Measurements from ENCODE around the gene FNDC3B.

DNA sequence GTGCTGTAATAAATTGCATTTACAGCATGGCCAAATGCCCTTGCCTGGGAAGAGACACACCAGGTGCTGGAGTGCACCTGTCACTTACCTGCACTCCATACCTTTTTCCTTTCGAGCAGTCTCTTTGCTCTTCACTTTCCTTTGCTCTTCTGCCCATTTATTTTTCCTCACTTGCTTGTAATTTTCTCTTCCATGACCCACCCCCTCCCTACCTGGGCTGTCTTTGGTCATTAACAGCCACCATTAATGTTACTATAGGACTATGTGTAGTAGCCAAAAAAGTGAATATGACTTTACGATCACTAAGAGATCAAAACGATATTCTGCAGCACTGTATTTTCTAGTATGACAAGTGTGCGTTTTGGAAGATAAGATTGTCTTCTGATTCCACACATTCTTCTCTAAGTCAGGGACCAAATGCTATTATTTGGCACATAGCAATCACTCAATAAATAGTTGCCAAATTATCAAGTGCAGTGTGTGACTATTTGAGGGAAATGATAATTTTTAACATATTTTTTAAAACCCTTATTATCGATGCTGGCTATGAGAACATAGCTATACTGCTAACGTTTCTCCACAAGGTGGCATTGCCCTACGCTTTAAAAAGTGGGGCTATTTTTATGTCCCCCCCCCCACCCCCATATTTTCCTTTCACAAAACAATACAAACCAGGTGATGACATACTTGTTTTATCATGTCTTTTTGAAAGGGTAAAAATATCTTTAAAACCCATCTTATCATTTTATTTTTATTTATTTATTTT, 294.5 kb downstream of the FNDC3B start:
- no peak for TF ChIP-seq GATA2 (IDR thresholded peaks at IDR 0.05; ENCODE audit: low read depth, low read length)
- TF ChIP-seq GATA3 (IDR thresholded peaks at IDR 0.05; ENCODE audit: low read depth, low read length), result no peak
